ENCODE measurements around the gene CSNK2B. TPM values are rescaled to one million over a fixed set of nuclear protein-coding genes. Genes with fewer than 3 reads are reported as not detected.

CSNK2B gene
- total RNA-seq, 4 donors from 2014 or later, result 181 to 264 (median 206) TPM

DNA sequence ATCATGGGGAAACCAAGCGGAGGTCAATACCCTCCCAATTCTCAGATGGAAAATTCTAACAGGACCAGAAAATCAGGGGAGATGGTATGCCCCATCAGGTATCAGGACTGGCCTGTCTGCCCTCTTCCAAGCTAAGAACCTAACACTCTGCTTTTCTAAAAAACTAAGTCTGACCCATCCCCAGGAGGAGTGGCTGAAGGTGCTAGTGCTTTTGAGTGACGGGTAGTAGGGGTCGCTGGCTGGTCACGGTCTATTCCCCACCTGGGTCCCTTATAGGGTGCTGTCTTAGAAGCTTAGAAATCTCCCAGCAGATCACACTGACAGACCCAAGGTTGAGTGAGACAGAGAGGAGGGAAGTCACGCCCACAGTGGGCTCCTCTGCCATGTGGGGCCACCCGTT, 27.7 kb downstream of the CSNK2B start:
- Histone ChIP-seq H3K9me3 (no peaks in the 10 kb centered on the region), H3K27ac (no peak overlapping the region), H3K4me3 (replicated peaks in 1 of 3) (no peak overlapping the region), H3K4me1 (no peaks in the 10 kb centered on the region), H3K36me3 (peaks cover 54 to 59% of the 10 kb centered on the region in 2 donors), H3K27me3 (no peaks in the 10 kb centered on the region)
- DNase-seq, result no peak
- WGBS, 2 donors, result 90 to 91% methylated on average over 6 of the region's 6 CpGs
- intact Hi-C loops (cut with DNase I), result no loop called here
- TF ChIP-seq, protein P1, sequence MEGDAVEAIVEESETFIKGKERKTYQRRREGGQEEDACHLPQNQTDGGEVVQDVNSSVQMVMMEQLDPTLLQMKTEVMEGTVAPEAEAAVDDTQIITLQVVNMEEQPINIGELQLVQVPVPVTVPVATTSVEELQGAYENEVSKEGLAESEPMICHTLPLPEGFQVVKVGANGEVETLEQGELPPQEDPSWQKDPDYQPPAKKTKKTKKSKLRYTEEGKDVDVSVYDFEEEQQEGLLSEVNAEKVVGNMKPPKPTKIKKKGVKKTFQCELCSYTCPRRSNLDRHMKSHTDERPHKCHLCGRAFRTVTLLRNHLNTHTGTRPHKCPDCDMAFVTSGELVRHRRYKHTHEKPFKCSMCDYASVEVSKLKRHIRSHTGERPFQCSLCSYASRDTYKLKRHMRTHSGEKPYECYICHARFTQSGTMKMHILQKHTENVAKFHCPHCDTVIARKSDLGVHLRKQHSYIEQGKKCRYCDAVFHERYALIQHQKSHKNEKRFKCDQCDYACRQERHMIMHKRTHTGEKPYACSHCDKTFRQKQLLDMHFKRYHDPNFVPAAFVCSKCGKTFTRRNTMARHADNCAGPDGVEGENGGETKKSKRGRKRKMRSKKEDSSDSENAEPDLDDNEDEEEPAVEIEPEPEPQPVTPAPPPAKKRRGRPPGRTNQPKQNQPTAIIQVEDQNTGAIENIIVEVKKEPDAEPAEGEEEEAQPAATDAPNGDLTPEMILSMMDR (IDR thresholded peaks at IDR 0.05), result no peak
- TF ChIP-seq POLR2A (IDR thresholded peaks at IDR 0.05), result no peak

DNA sequence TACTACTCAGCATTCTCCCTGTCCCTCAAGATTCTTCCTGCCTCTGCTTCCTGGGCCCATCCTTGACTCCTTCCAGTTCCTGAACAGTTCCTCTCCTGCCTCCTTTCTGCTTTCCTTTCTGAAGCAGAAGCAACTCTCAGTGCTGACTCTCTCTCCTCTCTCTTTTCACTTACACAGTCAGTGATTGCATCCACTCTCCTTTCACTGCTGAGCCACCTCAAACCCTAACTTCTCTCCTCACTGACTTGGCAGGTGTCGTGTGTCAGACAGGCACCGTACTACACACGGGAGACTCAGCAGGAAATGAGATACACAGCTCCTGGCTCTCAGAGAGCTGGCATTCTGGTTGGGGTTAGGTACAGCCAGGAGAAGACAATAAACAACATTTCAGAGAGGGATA, 31.7 kb downstream of the CSNK2B start:
- Histone ChIP-seq H3K36me3 (peaks cover 21 to 34% of the 10 kb centered on the region in 2 donors), H3K27me3 (no peaks in the 10 kb centered on the region)
- 50 to 63% methylated on average over 3 of the region's 3 CpGs for WGBS, 2 donors

DNA sequence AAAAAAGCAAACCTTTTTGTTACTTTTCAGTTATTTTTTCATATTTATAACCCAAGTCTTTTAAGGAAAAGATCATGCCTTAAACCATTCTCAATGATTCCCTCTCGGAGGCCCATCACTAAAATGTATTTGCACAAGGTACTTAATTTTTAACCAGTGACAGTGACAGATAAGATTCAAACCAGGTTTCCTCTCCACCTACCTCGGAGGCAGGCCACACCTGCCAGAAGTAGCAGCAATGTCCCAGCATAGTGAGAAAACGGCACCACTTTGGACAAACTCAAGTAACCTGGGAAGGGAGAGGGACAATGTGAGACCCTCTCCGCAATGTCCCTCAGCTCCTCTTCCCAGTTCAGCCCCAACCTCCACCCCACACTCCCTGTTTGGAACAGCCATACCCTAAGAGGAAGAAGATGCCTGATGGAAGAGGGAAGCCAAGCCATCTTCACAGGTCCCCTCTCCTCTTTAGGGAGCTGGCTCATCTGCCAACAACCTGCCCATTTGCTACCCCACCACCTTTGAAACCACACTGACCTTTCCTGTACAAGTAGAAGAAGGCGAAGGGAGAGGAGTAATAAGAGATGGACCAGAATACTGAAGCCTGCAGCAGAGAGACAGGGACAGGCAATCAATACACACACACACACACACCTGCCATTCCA, 35.0 kb downstream of the CSNK2B start:
- WGBS, 2 donors, result 92 to 94% methylated on average over 5 of the region's 5 CpGs
- H3K9me3 ChIP-seq, result no peaks in the 10 kb centered on the region
- peaks cover 6% of the 10 kb centered on the region in 2 donors for H3K36me3 ChIP-seq
- H3K4me1 ChIP-seq, result peaks cover 20 to 21% of the 10 kb centered on the region in 2 donors
- H3K27me3 ChIP-seq, result no peaks in the 10 kb centered on the region
- no peak for DNase-seq
- no peak overlapping the region for H3K27ac ChIP-seq
- TF ChIP-seq, protein P1 (IDR thresholded peaks at IDR 0.05), result no peak
- no peak overlapping the region for H3K4me3 ChIP-seq (replicated peaks in 1 of 3)
- intact Hi-C loops (cut with DNase I), result loop anchor here (5.0 kb wide), 1 partner anchor 36 kb away; the partner anchor contains the start of gene CLIC1

More for the DNA sequence above, 31.7 kb downstream of the CSNK2B start:
- Histone ChIP-seq H3K27ac (no peak overlapping the region), H3K9me3 (no peaks in the 10 kb centered on the region), H3K4me3 (replicated peaks in 1 of 3) (no peak overlapping the region), H3K4me1 (peaks cover 16 to 20% of the 10 kb centered on the region in 2 donors)
- intact Hi-C loops (cut with DNase I), result no loop called here
- DNase-seq, result no peak
- TF ChIP-seq, protein P1 (IDR thresholded peaks at IDR 0.05), result no peak
- no peak for TF ChIP-seq POLR2A (IDR thresholded peaks at IDR 0.05)

DNA sequence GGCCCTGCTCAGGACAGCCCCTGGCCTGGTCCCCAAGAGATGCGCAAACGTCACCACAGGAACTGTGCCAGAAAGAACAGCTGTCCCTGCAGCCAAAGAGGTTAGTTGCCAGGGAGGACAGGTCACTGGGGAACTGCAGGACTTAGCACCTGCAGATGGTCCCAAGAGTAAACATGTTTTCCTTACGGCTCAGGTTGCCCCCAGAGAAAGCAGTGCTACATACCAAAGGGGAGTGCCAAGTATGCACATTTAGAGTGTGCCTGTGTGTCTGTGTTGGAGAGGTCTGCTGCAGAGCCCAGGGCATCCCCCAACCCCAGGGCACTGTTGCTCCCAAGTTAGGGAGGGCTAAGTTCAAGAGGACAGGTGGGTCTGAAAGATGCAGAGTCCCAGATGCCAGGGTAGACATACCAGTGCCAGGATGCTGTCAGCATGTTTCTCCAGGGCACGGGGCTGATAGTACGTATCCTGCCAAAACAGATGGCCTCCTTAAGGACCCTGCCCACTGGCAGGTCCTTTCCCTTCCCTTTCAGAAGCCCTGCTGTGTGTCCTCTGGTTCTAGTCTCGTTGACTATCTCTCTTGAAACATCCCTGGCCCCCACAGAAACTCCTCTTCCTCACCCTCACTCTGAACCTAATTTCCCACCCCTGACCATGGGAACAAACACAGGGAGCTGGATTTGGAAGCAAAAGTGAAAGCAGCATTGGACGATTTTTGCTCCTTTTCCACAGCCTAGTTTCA, 36.0 kb downstream of the CSNK2B start:
- H3K27ac ChIP-seq, result peak overlapping the region; percentile 5 to 99 (median 96)
- no peak for DNase-seq
- H3K27me3 ChIP-seq, result no peaks in the 10 kb centered on the region
- H3K9me3 ChIP-seq, result no peaks in the 10 kb centered on the region
- H3K4me3 ChIP-seq (replicated peaks in 1 of 3), result peak overlapping the region; percentile 33 to 90 (median 75)
- 30 to 33% methylated on average over 7 of the region's 7 CpGs for WGBS, 2 donors
- H3K36me3 ChIP-seq, result peaks cover 0 to 4% of the 10 kb centered on the region in 2 donors
- TF ChIP-seq, protein P1 (IDR thresholded peaks at IDR 0.05), result no peak
- TF ChIP-seq POLR2A (IDR thresholded peaks at IDR 0.05), result no peak
- H3K4me1 ChIP-seq, result peaks cover 20 to 21% of the 10 kb centered on the region in 2 donors
- intact Hi-C loops (cut with DNase I), result loop anchor here (5.0 kb wide), 1 partner anchor 35 kb away; the partner anchor contains the start of gene CLIC1

DNA sequence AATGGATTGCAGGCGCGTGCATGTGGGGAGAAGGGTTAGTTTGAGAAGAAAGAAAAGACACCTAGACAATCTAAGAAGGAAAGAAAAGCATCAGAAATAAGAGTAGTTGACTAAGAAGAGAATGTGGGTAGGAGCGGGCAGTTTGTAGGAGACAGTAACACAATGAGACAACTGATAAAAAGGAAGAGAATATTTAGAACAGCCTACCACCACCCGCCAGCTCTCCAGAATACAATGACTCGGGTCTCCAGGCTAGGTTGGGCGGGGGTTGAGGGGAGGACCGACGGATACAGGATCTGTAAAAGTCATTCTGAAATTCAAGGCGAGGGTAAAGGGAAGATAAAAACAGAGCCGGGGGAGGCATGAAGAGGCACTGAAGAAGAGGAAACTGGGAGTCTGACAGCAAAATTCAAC, 36.5 kb downstream of the CSNK2B start:
- Histone ChIP-seq H3K27me3 (no peaks in the 10 kb centered on the region), H3K4me3 (replicated peaks in 1 of 3) (peak overlapping the region; percentile 33 to 90 (median 75)), H3K36me3 (peaks cover 0 to 4% of the 10 kb centered on the region in 2 donors), H3K4me1 (peaks cover 20 to 21% of the 10 kb centered on the region in 2 donors), H3K27ac (peak overlapping the region; percentile 95 to 99 (median 96)), H3K9me3 (no peaks in the 10 kb centered on the region)
- WGBS, 2 donors, result 0 to 1% methylated on average over 10 of the region's 10 CpGs
- no peak for DNase-seq
- intact Hi-C loops (cut with DNase I), result loop anchor here (5.0 kb wide), 1 partner anchor 35 kb away; the partner anchor contains the start of gene CLIC1
- TF ChIP-seq POLR2A (IDR thresholded peaks at IDR 0.05), result no peak
- TF ChIP-seq, protein P1 (IDR thresholded peaks at IDR 0.05), result no peak

All from thyroid gland (tissue), 4 donors.